CD8-positive, alpha-beta memory T cell (primary cell): ENCODE results near the gene SLC9A9. TPM values are rescaled to one million over a fixed set of nuclear protein-coding genes. Genes with fewer than 3 reads are reported as not detected.

Experiments used
- CTCF ChIA-PET: fragments of 350-600 bp; sonication (Branson Sonifier 250); formaldehyde crosslinking; loops from one replicate; lab custom pipeline; 2021; ENCODE audit warnings: antibody characterized with exemption; lab: Charles Lee
- POLR2A ChIA-PET: fragments of 350-600 bp; sonication (Branson Sonifier 250); formaldehyde crosslinking; loops from one replicate; lab custom pipeline; 2021; ENCODE audit warnings: antibody characterized with exemption; lab: Charles Lee
- DNase-seq, 5 donors: peaks; one replicate each; pipeline versions ENCODE4 v3.0.0 to v3.0.0-alpha.2; 2020 to 2022; ENCODE audit warnings: mixed read lengths in 1 of 5
- H3K27ac ChIP-seq: one replicate; pipeline ENCODE4 v1.7.0; 2013; ENCODE audit warnings: low read depth, mild to moderate bottlenecking, low read length, moderate library complexity
- H3K27me3 ChIP-seq: 2 replicates; pipeline ENCODE4 v1.7.0; 2013; ENCODE audit warnings: low read length, mild to moderate bottlenecking; ENCODE audit not compliant: insufficient read depth, poor library complexity, severe bottlenecking
- H3K36me3 ChIP-seq: 2 replicates; pipeline ENCODE4 v1.7.0; 2013; ENCODE audit warnings: mild to moderate bottlenecking, low read length, moderate library complexity; ENCODE audit not compliant: insufficient read depth
- H3K4me1 ChIP-seq: 2 replicates; pipeline ENCODE4 v1.7.0; 2013; ENCODE audit warnings: mild to moderate bottlenecking, low read length, moderate library complexity; ENCODE audit not compliant: insufficient read depth
- H3K4me3 ChIP-seq: 2 replicates; pipeline ENCODE4 v1.7.0; 2013; ENCODE audit warnings: mild to moderate bottlenecking, low read length
- H3K9me3 ChIP-seq: 2 replicates; pipeline ENCODE4 v1.7.0; 2013; ENCODE audit warnings: mild to moderate bottlenecking, low read length
- H3K27ac Mint-ChIP-seq, 8 donors: one replicate each; pipeline ENCODE4 v1.8.0; 2020 to 2021; ENCODE audit warnings: mixed read lengths in 8 of 8, mild to moderate bottlenecking in 6 of 8, inconsistent platforms in 3 of 8, moderate library complexity in 3 of 8
- H3K27me3 Mint-ChIP-seq, 2 donors: one replicate each; pipeline ENCODE4 v1.8.0; 2020 to 2021; ENCODE audit warnings: mixed read lengths in 2 of 2, mild to moderate bottlenecking in 1 of 2, moderate library complexity in 1 of 2
- H3K36me3 Mint-ChIP-seq, 3 donors: one replicate each; pipeline ENCODE4 v1.8.0; 2020 to 2021; ENCODE audit warnings: mixed read lengths in 3 of 3, inconsistent platforms in 1 of 3, mild to moderate bottlenecking in 1 of 3
- H3K4me1 Mint-ChIP-seq, 3 donors: one replicate each; pipeline ENCODE4 v1.8.0; 2020 to 2021; ENCODE audit warnings: mixed read lengths in 3 of 3, inconsistent platforms in 1 of 3, mild to moderate bottlenecking in 1 of 3
- H3K4me3 Mint-ChIP-seq, 7 donors: one replicate each; pipeline ENCODE4 v1.8.0; 2020 to 2021; ENCODE audit warnings: mixed read lengths in 7 of 7, mild to moderate bottlenecking in 6 of 7, moderate library complexity in 4 of 7, inconsistent platforms in 2 of 7
- H3K9me3 Mint-ChIP-seq, 5 donors: one replicate each; pipeline ENCODE4 v1.8.0; 2020 to 2022; ENCODE audit warnings: mixed read lengths in 5 of 5, mild to moderate bottlenecking in 3 of 5, moderate library complexity in 2 of 5, inconsistent platforms in 1 of 5
- polyA plus RNA-seq: library from polyadenylated mRNA; unstranded; fragments of 300-500 nt; fragmentation: Illumina TruSeq; gene quantifications from one replicate; pipeline ENCODE4 v1.2.3, GENCODE V29; 2021
- total RNA-seq, 2 experiments: library from RNA; stranded (reverse); gene quantifications; one replicate each; pipeline ENCODE4 v1.2.3, GENCODE V29; 2021

SLC9A9 gene
- total and polyA plus RNA-seq, 3 experiments from 2014 or later = 1.2 to 18.0 (median 2.2) TPM

DNA sequence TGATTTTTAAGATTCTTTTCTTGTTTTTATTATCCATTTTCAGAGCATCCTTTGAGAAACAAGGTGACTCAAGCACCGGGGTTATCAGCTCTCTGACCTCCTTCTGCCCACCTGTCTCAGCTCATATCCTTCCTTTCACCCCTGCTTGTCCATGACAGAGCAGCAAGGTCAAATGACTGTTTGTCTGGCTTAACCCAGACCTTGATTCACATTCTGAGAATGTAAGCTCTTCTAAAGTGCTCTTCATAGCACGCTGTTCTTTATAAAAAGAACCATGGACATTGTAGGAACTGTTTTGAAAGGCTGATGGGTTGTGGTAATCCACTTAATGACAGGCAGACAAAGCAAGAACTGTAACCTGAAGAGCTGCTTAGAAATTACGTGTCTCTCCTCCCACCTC lies 606.2 kb downstream of the SLC9A9 start:
- ChIA-PET CTCF (no interaction called here), POLR2A (no interaction called here)
- peaks cover 0 to 3% of the 10 kb centered on the region in 2 donors for H3K27me3 Mint-ChIP-seq
- Histone ChIP-seq H3K4me3 (no peak overlapping the region), H3K36me3 (no peaks in the 10 kb centered on the region), H3K27me3 (no peaks in the 10 kb centered on the region), H3K9me3 (no peaks in the 10 kb centered on the region), H3K27ac (no peak overlapping the region), H3K4me1 (no peaks in the 10 kb centered on the region)
- peaks cover 0 to 3% (median 0%) of the 10 kb centered on the region in 3 donors for H3K4me1 Mint-ChIP-seq
- no peak for DNase-seq
- H3K27ac Mint-ChIP-seq = peak overlapping the region in 1 of 8 donors; percentile 50
- H3K36me3 Mint-ChIP-seq = peaks cover 0 to 1% (median 0%) of the 10 kb centered on the region in 3 donors
- H3K9me3 Mint-ChIP-seq = no peaks in the 10 kb centered on the region
- H3K4me3 Mint-ChIP-seq = no peak overlapping the region

DNA sequence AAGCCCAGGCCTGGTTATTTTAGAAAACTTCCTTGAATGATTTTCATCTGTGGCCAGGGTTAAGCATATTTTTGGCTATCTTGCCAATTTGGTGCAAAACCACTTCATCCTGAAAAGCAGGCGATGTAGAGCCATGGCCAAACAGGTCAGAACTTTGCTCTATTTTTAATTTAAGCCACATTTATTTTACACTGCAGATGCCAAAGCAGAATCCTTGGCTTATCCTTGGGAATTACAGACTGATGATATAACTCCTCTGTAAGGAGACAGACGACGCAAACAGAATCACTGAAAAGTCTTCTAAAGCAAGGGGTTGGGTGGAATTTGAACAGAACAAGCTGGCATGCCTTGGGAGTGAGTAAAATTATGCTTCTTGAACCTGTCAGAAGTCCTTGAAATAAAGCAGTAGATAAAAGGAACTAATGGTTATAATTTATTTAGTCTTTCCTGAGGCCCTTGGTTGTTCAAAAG lies 606.8 kb downstream of the SLC9A9 start:
- POLR2A ChIA-PET = no interaction called here
- CTCF ChIA-PET = no interaction called here
- Mint-ChIP-seq H3K27ac (peak overlapping the region in 1 of 8 donors; percentile 49), H3K4me3 (no peak overlapping the region), H3K27me3 (peaks cover 0 to 3% of the 10 kb centered on the region in 2 donors), H3K9me3 (no peaks in the 10 kb centered on the region), H3K4me1 (peaks cover 0 to 6% (median 0%) of the 10 kb centered on the region in 3 donors), H3K36me3 (peaks cover 0 to 1% (median 0%) of the 10 kb centered on the region in 3 donors)
- Histone ChIP-seq H3K27ac (no peak overlapping the region), H3K9me3 (no peaks in the 10 kb centered on the region), H3K27me3 (no peaks in the 10 kb centered on the region), H3K4me1 (no peaks in the 10 kb centered on the region), H3K36me3 (no peaks in the 10 kb centered on the region), H3K4me3 (no peak overlapping the region)
- no peak for DNase-seq

DNA sequence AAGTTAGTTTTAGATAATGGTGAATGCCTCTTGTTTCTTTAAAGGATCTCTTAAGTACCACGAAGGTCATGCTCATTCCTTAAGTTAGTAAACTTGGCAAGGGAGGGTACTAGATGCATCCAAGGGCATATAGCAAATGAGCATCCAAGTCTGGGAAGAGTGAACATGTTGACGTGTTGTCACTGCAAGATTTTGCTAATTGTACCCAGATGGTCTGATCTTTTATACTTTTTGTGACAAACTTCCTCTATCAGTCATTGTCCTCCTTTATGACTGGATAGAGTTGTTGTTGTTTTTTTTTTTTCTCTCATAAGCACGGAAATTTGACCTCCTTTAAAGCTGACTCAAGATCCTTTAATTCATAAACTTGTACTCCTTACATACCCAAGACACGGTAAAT lies 607.4 kb downstream of the SLC9A9 start:
- no peak overlapping the region for H3K27ac ChIP-seq
- no peaks in the 10 kb centered on the region for H3K27me3 ChIP-seq
- DNase-seq = no peak
- no peak overlapping the region for H3K4me3 ChIP-seq
- H3K27me3 Mint-ChIP-seq = peaks cover 0 to 3% of the 10 kb centered on the region in 2 donors
- peaks cover 0 to 1% (median 0%) of the 10 kb centered on the region in 3 donors for H3K36me3 Mint-ChIP-seq
- H3K9me3 Mint-ChIP-seq = no peaks in the 10 kb centered on the region
- H3K36me3 ChIP-seq = no peaks in the 10 kb centered on the region
- ChIA-PET POLR2A (no interaction called here), CTCF (no interaction called here)
- H3K4me1 ChIP-seq = no peaks in the 10 kb centered on the region
- no peaks in the 10 kb centered on the region for H3K9me3 ChIP-seq
- no peak overlapping the region for H3K27ac Mint-ChIP-seq
- H3K4me1 Mint-ChIP-seq = peaks cover 0 to 10% (median 0%) of the 10 kb centered on the region in 3 donors
- no peak overlapping the region for H3K4me3 Mint-ChIP-seq

DNA sequence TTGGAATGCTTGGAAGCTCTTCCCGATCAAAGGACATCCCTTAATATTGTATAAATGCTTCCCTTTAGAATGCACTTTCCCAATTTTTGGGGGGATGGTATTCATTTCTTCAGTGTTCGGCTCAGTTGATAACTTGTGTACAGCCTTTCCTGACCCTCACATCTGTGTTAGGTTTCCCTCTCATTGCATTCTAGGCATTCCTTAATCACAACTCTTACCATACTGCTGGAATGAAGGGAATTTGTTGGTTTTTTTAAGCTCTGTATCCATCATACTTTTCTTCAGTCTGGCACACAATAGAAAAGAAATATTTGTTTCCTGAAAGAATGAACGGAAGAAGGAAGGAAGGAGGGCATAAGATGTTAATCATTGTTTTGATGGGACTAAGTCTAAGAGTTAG lies 609.2 kb downstream of the SLC9A9 start:
- peaks cover 0 to 10% (median 0%) of the 10 kb centered on the region in 3 donors for H3K4me1 Mint-ChIP-seq
- peaks cover 0 to 3% of the 10 kb centered on the region in 2 donors for H3K27me3 Mint-ChIP-seq
- Histone ChIP-seq H3K36me3 (no peaks in the 10 kb centered on the region), H3K27ac (no peak overlapping the region), H3K9me3 (no peaks in the 10 kb centered on the region), H3K4me1 (no peaks in the 10 kb centered on the region), H3K4me3 (no peak overlapping the region), H3K27me3 (no peaks in the 10 kb centered on the region)
- CTCF ChIA-PET = no interaction called here
- no peak overlapping the region for H3K27ac Mint-ChIP-seq
- peaks cover 0 to 1% (median 0%) of the 10 kb centered on the region in 3 donors for H3K36me3 Mint-ChIP-seq
- H3K9me3 Mint-ChIP-seq = no peaks in the 10 kb centered on the region
- POLR2A ChIA-PET = interaction anchor here (0.6 kb wide), 1 partner anchor 114 kb away, joined by 7 read pairs; no protein-coding TSS in a partner anchor
- no peak for DNase-seq
- H3K4me3 Mint-ChIP-seq = no peak overlapping the region

DNA sequence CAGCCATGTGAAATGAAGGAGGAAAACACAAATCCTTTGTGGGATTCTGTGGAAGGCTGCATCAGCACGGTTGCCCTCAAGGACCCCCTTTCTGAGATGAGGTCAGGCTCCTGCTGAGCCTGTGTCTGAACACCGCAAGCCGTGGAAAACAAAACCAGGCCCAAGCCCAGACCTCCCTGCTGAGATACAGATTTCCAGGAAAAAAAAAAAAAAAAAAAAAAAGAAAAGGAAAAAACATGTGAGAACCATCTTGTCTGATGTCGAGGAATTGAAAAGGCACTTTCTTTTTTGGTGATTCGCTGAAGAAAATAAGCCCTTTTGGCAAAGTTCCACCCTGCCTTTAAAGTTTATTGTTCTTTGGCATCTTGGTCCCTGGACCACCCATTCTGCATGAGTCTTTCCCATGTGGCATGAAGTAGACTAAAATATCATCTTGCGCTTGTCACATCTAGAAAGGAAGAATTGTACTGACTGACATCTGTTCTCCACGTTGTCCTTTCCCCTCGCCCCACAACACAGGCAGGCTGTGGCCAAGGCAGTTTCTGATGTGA lies 611.1 kb downstream of the SLC9A9 start:
- no peak overlapping the region for H3K27ac Mint-ChIP-seq
- peaks cover 0 to 2% of the 10 kb centered on the region in 2 donors for H3K27me3 Mint-ChIP-seq
- ChIA-PET POLR2A (no interaction called here), CTCF (no interaction called here)
- Histone ChIP-seq H3K4me3 (no peak overlapping the region), H3K9me3 (no peaks in the 10 kb centered on the region), H3K27me3 (no peaks in the 10 kb centered on the region), H3K27ac (no peak overlapping the region), H3K36me3 (no peaks in the 10 kb centered on the region), H3K4me1 (no peaks in the 10 kb centered on the region)
- H3K4me1 Mint-ChIP-seq = peaks cover 0 to 9% (median 0%) of the 10 kb centered on the region in 3 donors
- no peak overlapping the region for H3K4me3 Mint-ChIP-seq
- H3K9me3 Mint-ChIP-seq = no peaks in the 10 kb centered on the region
- no peak for DNase-seq
- H3K36me3 Mint-ChIP-seq = peaks cover 0 to 1% (median 0%) of the 10 kb centered on the region in 3 donors

DNA sequence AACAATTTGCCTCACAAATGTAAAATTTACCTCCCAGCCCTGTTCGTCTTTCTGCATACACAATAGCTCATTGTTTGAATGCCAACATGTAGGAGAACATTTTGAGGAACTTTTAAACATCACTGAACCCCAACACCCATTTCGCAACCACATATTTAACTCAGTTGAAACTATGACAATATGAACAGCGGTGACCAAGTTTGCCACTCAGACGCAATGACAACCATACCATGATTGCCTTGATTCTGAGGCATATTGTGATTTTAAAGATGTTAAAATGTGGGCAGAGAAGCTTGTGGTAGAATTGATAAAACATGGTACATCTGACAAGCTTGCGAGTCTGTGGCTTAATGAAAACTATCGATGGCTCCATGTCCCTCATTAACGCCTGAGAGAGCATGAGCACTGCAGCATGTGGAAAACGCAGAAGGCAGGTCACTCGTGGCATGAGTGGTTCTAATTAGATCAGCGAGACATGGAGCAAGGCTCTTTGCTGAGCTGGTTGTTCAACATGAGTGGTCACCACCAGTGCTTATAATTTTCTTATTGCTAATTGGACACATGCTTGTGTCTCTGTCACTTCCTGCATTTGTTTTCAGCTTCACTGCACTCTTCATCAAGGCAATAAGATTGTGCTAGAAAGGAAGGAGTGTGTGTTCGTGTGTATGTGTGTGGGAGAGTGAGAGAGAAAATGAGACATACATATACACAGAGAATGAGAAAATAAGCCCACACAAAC lies 611.9 kb downstream of the SLC9A9 start:
- ChIA-PET CTCF (no interaction called here), POLR2A (no interaction called here)
- Histone ChIP-seq H3K27me3 (no peaks in the 10 kb centered on the region), H3K27ac (no peak overlapping the region), H3K9me3 (no peaks in the 10 kb centered on the region), H3K36me3 (no peaks in the 10 kb centered on the region), H3K4me1 (no peaks in the 10 kb centered on the region), H3K4me3 (no peak overlapping the region)
- H3K27me3 Mint-ChIP-seq = peaks cover 0 to 4% of the 10 kb centered on the region in 2 donors
- H3K4me1 Mint-ChIP-seq = peaks cover 0 to 9% (median 0%) of the 10 kb centered on the region in 3 donors
- peaks cover 0 to 1% (median 0%) of the 10 kb centered on the region in 3 donors for H3K36me3 Mint-ChIP-seq
- H3K4me3 Mint-ChIP-seq = peak overlapping the region in 1 of 7 donors; percentile 22
- no peak overlapping the region for H3K27ac Mint-ChIP-seq
- H3K9me3 Mint-ChIP-seq = no peaks in the 10 kb centered on the region
- DNase-seq = no peak

DNA sequence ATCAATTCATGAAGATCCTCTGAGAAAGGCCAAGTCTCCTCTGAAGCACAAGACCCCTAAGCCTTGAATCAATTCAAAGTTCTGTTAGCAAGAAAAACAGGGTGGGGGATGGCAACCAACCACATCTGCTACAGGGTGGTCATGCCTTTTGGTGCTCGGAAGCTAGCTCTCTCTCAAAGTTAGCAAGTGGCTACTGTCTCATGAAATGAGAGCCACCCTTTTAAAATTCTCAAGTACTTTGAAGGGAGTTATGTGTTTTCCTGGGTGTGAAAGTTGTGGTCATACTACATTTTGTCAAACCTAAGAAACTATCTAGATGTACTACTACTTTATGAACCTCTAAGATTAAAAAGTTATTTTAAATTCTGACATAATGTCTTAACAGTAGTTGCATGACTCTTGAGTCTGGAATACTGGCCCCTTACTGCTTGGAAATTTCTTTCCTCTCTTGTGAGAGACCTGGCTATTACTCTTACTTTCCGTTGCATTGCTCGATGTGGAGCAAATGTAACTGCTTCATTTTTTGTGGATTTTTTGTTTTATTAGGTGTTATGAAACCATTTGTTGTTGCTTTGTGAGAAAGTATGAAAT lies 612.6 kb downstream of the SLC9A9 start:
- CTCF ChIA-PET = no interaction called here
- Mint-ChIP-seq H3K27me3 (peaks cover 0 to 4% of the 10 kb centered on the region in 2 donors), H3K9me3 (no peaks in the 10 kb centered on the region), H3K36me3 (peaks cover 0 to 1% (median 0%) of the 10 kb centered on the region in 3 donors), H3K27ac (no peak overlapping the region), H3K4me1 (peaks cover 0 to 9% (median 0%) of the 10 kb centered on the region in 3 donors), H3K4me3 (peak overlapping the region in 1 of 7 donors; percentile 22)
- POLR2A ChIA-PET = no interaction called here
- Histone ChIP-seq H3K9me3 (no peaks in the 10 kb centered on the region), H3K36me3 (no peaks in the 10 kb centered on the region), H3K27me3 (no peaks in the 10 kb centered on the region), H3K27ac (no peak overlapping the region), H3K4me1 (no peaks in the 10 kb centered on the region), H3K4me3 (no peak overlapping the region)
- no peak for DNase-seq

DNA sequence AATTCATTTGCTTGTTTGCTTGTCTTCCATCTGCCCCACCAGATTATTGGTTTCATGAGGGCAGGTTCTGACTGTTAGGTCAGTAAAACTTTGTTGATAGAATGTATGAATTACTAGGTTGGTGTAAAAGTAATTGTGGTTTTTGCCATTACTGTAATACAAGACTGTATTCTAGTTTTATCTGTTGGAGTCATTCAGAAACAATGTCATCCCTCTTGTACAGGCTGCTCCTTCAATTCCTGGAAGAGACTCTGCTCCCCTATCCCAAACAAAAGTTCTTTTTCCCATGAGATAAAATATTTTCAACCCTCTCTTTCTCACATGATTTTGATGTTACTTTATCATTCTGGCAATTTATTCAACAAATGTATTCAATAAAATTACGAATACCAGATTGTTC lies 613.7 kb downstream of the SLC9A9 start:
- Histone ChIP-seq H3K27me3 (no peaks in the 10 kb centered on the region), H3K4me1 (no peaks in the 10 kb centered on the region), H3K36me3 (no peaks in the 10 kb centered on the region), H3K27ac (no peak overlapping the region), H3K9me3 (no peaks in the 10 kb centered on the region), H3K4me3 (no peak overlapping the region)
- Mint-ChIP-seq H3K4me3 (no peak overlapping the region), H3K27me3 (peaks cover 0 to 4% of the 10 kb centered on the region in 2 donors), H3K9me3 (no peaks in the 10 kb centered on the region), H3K27ac (no peak overlapping the region), H3K36me3 (peaks cover 0 to 1% (median 0%) of the 10 kb centered on the region in 3 donors), H3K4me1 (peaks cover 0 to 7% (median 0%) of the 10 kb centered on the region in 3 donors)
- ChIA-PET POLR2A (no interaction called here), CTCF (no interaction called here)
- no peak for DNase-seq
